GM19328 (cell line): ENCODE data around the gene FASN.

Source experiments
- ATAC-seq: cut with Tn5 transposase; IDR thresholded peaks from one replicate; pipeline ENCODE4 v1.9.1; 2021; ENCODE audit warnings: mild to moderate bottlenecking, moderate library complexity; ENCODE audit not compliant: unreplicated experiment

FASN gene

GRCh38 chr17:82118168-82118814, 20.3 kb upstream of the FASN start:
- no peak for ATAC-seq

GRCh38 chr17:82117139-82118090, 19.4 kb upstream of the FASN start:
- ATAC-seq: no peak

DNA sequence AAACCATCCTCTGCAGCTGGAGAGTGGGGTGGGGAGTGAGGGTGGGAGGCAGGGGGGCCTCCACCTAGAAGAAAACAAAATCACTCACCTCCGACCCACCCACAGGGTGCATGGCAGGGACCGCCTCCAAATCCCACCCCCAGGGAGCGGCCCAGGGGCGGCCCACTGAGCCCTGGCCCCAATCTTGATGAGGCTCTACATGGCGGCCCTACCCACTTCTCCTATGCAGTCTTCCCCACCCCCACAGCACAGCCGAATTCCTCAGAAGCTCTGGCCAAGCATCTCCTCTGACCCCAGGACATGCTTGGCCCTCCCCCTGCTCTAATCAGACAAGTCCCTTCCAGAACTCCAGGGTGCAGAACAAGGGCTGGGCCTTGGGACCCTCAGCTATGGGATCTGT, 18.2 kb upstream of the FASN start:
- ATAC-seq: no peak

DNA sequence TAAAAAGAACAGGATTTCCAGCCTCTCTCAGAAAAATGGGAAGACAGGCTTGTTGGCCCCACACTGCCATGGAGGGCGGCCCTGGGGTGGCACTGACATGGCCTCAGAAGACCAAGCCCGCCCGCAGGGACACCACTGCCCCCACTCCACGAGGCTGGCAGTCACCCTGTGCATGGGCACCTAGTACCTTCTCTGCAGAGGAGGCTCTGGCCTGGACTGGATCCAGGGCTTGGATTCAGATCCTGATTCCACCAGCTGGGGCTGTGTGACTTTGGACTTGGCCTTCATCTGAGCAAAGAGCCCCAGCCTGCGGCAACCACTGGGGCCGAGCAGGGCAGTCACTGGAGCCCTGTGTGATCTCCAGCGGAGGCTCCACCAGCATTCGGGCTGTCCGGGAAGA, 16.8 kb upstream of the FASN start:
- ATAC-seq: no peak

GRCh38 chr17:82114447-82114846, 16.4 kb upstream of the FASN start:
- no peak for ATAC-seq

DNA sequence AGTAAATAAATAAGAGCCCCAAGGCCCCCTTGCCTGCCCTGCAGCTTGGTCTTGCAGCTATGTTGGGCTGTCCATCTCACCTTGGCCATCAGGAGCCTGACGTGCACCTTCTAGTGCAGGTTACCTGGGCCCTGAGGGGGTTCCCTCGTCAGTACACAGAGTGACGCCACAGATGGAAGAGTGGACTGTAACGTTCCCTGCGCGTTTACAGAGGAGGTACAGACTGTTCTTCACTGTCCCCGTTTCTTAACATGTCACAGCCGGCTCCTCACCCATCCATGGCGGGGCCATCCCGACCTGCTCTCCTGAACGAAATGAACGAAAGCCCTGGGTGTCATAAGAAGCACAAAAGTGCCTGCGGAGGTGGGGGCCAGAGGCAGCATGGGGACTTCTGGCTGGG, 15.9 kb upstream of the FASN start:
- ATAC-seq: no peak

GRCh38 chr17:82113422-82113821, 15.4 kb upstream of the FASN start:
- no peak for ATAC-seq

DNA sequence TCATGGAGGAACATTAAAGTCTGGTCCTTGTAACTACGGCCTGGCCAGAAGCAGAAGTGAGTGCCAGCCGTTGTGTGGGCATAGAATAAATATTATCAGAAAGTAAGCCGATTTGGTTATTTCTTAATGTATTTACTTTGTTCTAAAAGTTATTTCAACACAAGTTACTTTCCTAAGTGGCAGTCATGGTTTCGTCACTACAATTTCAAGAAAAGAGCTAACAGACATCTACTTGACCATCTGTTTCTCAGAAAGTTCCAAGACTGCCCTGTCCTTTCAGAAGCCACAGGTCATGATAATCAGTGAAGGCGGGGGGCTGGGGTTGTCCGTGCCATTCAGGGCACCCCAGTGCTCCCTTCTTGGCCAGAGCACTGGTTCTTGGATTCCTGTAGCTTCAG, 14.9 kb upstream of the FASN start:
- no peak for ATAC-seq

GRCh38 chr17:82112181-82112913, 14.3 kb upstream of the FASN start:
- ATAC-seq: no peak

DNA sequence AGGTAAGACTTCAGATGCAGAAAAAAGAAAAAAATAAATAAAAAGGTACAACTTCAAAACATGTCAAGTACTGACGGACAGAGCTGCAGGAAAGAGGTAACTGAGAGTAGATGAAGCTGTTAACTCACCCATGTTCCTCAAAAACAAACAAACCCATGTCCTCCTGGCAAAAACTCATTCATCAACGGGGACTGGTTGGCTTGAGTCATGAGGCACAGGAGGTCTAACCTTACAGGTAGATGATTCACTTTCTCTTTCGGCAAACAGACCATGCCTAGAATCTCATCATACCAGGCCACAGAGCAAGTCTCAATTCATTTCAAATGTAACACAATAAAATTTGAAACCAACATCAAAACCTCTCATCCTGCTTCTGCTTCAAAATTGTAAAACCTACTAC, 12.3 kb upstream of the FASN start:
- no peak for ATAC-seq

DNA sequence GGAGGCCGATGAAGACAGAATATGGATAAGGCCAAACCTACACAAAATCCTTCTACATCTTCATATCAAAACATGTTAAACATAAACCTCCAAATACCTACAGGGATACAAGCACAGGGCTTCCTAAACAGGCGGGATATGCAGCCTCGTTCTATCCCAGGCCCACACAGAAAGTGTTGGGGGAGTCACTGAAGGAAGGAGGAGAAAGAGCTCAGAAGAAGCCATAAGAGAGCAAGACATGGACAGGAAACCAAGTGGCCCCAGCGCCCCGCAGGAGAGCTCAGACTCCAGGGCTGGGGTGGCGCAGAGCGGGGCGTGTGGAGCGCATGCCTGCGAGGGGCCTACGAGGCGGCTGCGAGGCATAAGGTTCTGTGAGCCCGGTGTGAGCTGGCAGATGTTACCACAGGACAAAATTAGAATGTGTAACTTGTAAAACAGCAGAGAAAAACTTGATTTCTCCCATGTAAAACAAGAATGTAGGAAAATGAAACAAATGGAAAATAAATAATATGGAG, 11.0 kb upstream of the FASN start:
- no peak for ATAC-seq

- no peak for ATAC-seq
Measured at GRCh38 chr17:82108496-82108945, 10.5 kb upstream of the FASN start.

DNA sequence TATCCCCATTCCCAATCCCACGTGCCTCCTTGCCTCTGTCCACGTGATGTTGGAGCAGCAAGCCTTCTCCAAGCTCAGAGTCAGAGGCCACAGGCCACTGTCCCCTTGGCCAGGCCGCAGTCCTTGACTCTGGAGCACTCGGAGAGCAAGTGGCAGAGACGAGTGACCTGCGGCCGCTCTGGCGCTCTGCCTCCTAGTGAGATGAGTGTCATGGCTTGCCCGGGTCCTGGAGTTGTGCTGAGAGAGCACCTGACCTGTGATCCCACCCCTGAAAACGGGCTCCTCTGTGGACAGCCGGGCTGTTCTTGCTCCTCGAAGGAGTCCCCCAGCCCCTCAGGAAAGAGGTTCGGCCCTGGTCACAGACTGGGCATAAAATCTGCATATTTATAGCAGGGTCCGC, 10.0 kb upstream of the FASN start:
- no peak for ATAC-seq

DNA sequence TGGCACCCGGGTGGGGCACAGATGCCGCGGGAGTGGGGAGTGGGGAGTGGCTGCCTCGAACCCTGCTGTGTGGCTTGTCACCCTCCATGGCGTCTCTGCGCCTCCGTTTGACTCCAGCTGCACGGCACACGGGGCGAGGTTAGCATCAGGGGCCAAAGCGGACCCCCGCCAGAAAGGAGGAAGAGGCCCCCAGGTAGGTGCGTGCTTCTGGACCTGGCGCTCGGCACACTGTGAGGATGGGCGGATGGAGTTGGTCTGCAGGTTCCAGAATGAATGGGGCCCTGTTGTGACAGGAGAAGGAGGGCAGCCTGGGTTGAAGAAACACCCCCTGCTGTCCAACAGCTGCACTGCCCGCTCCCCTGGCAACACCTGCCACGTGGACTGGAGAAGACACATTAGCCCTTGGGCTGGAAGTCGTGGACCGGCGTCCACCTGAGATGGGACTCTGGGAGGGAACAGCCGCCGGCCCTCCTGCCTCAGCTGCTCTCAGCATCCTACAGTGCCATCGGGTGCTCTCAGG, 9.4 kb upstream of the FASN start:
- ATAC-seq: no peak

DNA sequence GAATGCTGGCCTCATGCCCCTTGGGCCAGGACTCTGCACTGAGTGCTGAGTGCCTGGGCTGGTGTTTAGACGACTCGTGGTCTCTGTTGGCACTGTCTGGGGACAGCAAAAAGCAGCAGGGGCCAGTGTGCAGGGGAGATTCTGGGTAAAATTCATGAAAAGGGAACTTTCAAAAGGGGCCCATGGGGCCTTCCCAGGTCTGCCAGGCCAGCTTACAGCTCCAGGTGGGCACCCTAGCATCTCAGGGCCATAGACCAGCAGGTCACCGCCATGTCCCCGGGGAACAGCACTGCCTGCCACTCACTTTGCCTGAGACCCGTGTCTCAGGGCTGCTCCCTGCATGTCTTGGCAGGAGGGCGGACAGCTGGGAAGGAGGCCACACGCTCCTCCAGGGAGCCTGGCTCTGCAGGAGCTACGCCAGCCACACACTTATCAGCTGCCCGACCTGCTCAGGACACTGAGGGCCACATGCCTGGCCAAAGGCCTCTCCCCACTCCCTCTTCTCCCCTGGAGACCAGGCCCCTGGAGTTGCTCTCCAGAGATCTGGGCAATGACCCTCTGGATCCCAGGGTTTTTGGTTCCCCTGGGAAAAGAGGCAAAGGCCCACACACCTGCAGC, 8.8 kb upstream of the FASN start:
- ATAC-seq: no peak

GRCh38 chr17:82105882-82106687, 8.0 kb upstream of the FASN start:
- peak; percentile 52 for ATAC-seq

DNA sequence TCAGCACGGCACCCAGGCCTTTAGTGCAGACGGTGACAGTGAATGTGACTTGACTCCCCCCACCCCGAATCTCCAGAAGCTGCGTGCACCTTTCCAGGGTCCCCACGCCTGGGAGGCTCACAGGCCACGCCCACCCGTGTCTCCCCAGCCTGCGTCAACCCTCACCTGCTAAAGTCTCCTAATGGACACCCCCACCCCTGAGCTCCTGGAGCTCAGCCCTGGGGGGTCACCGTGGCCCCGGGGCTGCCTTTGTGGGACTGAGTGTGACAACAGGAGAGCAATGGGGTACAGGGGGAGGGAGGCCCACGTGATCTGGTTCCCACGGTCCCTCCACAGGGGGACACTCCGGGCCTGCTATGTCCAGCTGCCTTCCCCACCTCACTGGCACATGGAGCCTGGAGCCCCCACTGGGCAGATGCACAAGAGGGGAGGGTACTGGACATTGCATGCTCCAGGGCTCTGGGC, 7.4 kb upstream of the FASN start:
- ATAC-seq: no peak

- ATAC-seq: no peak
Measured at GRCh38 chr17:82104797-82105416, 6.9 kb upstream of the FASN start.
